Measurements from ENCODE around the gene CEP68.

CEP68 gene

DNA sequence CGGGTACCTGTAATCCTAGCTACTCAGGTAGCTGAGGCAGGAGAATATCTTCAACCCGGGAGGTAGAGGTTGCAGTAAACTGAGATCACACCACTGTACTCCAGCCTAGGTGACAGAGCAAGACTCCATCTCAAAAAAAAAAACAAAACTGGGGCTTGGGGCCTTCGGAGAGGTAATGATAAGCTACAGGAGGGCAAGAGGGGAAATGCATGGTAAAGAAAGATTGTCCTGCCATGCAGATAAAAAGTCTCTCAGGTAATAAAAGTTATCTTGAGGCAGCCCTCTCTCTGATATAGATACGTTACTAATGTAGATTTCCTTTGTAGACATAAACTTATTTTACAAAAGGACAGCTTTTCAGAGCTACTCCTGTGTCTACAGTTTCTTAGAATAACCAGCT, 77.4 kb downstream of the CEP68 start:
- no peak for DNase-seq

DNA sequence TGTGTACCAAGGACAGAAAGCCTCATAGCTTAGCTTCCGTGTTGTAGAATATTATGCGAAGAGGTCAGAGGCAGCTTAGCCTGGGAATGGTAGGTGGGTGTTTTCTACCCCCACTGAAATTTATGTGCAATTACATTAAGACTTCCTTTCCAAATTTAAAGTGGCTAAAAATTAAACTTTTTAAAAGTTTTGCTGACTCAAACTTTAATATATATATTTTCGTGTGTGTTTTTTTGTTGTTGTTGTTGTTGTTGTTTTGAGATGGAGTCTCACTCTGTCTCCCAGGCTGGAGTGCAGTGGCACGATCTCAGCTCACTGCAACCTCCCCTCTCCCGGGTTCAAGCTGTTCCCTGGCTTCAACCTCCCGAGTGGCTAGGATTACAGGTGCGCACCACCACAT, 77.9 kb downstream of the CEP68 start:
- no peak for DNase-seq

DNA sequence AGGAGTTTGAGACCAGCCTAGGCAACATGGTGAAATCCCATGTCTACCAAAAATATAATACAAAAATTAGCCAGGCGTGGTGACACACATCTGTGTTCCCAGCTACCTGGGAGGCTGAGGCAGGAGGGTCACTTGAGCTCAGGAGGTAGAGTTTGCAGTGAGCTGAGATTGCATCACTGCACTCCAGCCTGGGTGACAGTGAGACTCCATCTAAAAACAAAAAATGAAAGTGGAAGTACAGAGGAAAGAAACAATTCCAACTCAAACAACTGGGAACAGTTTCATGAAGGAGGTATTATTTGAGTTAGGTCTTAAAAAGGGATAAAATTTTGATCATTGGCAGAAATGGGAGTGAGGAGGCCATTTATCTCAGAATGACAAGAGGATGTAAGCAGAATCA, 80.0 kb downstream of the CEP68 start:
- DNase-seq, result no peak
